ENCODE measurements around the gene C1GALT1. TPM values are rescaled to one million over a fixed set of nuclear protein-coding genes. Genes with fewer than 3 reads are reported as not detected.

The C1GALT1 gene
- total and polyA plus RNA-seq, 9 of the 15 experiments (the other 6 are each of a cell fraction or from before 2014, with no cell fraction given) = 5.0 to 33.2 (median 24.1) TPM

- TF ChIP-seq PRDM10 (IDR thresholded peaks at IDR 0.05; ENCODE audit: partially characterized antibody) (peak; percentile 61), CBFA2T3 (IDR thresholded peaks at IDR 0.05) (peak; percentile 50), KDM1A (IDR thresholded peaks at IDR 0.05) (0 out of 4 replicates have a peak, but pooled peaks of 1 of the 2 experiments have one; percentile 12), NCOR1 (IDR thresholded peaks at IDR 0.05) (peak; percentile 58)
Observed at GRCh38 chr7:7190142-7190541, 7.8 kb downstream of the C1GALT1 start (continued).

- H4K20me1 ChIP-seq (replicated peaks; ENCODE audit: control insufficient read depth, insufficient read depth, low read length) = no peaks in the 10 kb centered on the region
Observed at GRCh38 chr7:7191137-7191536, 8.8 kb downstream of the C1GALT1 start.

More at GRCh38 chr7:7191137-7191536, 8.8 kb downstream of the C1GALT1 start:
- Histone ChIP-seq H3K79me2 (ENCODE audit: control insufficient read depth, insufficient read depth, low read length) (peaks cover 83% of the 10 kb centered on the region), H3K4me3 (no peak overlapping the region), H2AFZ (ENCODE audit: low read depth, low read length) (no peak overlapping the region), H3K9me1 (ENCODE audit: control insufficient read depth, insufficient read depth, low read length) (no peaks in the 10 kb centered on the region), H3K9ac (ENCODE audit: insufficient read depth in 1 of 2, low read depth in 2 of 2, low read length in 2 of 2) (no peak overlapping the region), H3K4me2 (ENCODE audit: insufficient read depth, low read length) (no peak overlapping the region), H3K27me3 (ENCODE audit: control insufficient read depth in 2 of 2, insufficient read depth in 2 of 2, low read length in 2 of 2) (no peaks in the 10 kb centered on the region), H3K9me3 (replicated peaks; ENCODE audit: control insufficient read depth, insufficient read depth, low read depth, low read length) (0 out of 2 replicates have a peak, but pooled peaks cover 2% of the 10 kb centered on the region), H3K27ac (ENCODE audit: extremely low read depth, low read depth, low read length) (no peak overlapping the region), H3K36me3 (ENCODE audit: control insufficient read depth, insufficient read depth, low read length) (peaks cover 9% of the 10 kb centered on the region), H3K4me1 (replicated peaks in 1 of 2; ENCODE audit: control insufficient read depth in 2 of 2, insufficient read depth in 2 of 2, low read length in 2 of 2) (peaks cover 0 to 5% of the 10 kb centered on the region in 2 experiments; a peak in 2 of 5 replicates)
- no TSS peak for BruUV-seq (replicated peaks)
- ATAC-seq (no peak), FAIRE-seq (no peak), DNase-seq (ENCODE audit: extremely low read depth in 1 of 4, low spot score in 3 of 4) (no peak)
- POLR2A ChIA-PET = interaction anchor here (1.5 kb wide), 1 partner anchor 11 kb away, joined by 7 read pairs; no protein-coding TSS in a partner anchor
- in situ Hi-C loops (cut with MboI) = no loop called here
- CTCF ChIA-PET (ENCODE audit: low intra/inter-chr PET ratio) = no interaction called here
- TF ChIP-seq BRD4 (IDR thresholded peaks at IDR 0.05) (no peak), PTRF (tag; IDR thresholded peaks at IDR 0.05) (no peak), ZNF146 (CRISPR knock-in tag; IDR thresholded peaks at IDR 0.05; ENCODE audit: unreplicated experiment) (peak; percentile 85), ZEB2 (IDR thresholded peaks at IDR 0.05) (no peak), ZNF780A (CRISPR knock-in tag; IDR thresholded peaks at IDR 0.05) (no peak), NCOA2 (IDR thresholded peaks at IDR 0.05; ENCODE audit: partially characterized antibody in 2 of 2) (no peak), RBM25 (IDR thresholded peaks at IDR 0.05; ENCODE audit: low read depth, low read length, severe bottlenecking) (peak; percentile 69), TAF7 (tag; IDR thresholded peaks at IDR 0.05) (no peak), SMC3 (conservative IDR thresholded peaks at IDR 0.05; ENCODE audit: insufficient read depth, low read depth, low read length) (no peak), PHB (CRISPR knock-in tag; IDR thresholded peaks at IDR 0.05) (no peak), ZNF311 (CRISPR knock-in tag; IDR thresholded peaks at IDR 0.05) (no peak), MXD1 (CRISPR knock-in tag; IDR thresholded peaks at IDR 0.05; ENCODE audit: borderline replicate concordance, poor library complexity, severe bottlenecking) (no peak), ZC3H11A (IDR thresholded peaks at IDR 0.05; ENCODE audit: low read depth, low read length) (no peak)
- 52% methylated on average over 1 of the region's 1 CpG for whole genome bisulfite sequencing (ENCODE audit: insufficient coverage, low coverage, missing lambda C conversion rate)
- intact Hi-C loops (cut with micrococcal nuclease) = no loop called here

All from K562 (cell line).